ENCODE results near the gene MPZ. TPM values are rescaled to one million over a fixed set of nuclear protein-coding genes. Genes with fewer than 3 reads are reported as not detected.

The MPZ gene
- total RNA-seq, 1 donor from 2014 or later, result 16.4 TPM

DNA sequence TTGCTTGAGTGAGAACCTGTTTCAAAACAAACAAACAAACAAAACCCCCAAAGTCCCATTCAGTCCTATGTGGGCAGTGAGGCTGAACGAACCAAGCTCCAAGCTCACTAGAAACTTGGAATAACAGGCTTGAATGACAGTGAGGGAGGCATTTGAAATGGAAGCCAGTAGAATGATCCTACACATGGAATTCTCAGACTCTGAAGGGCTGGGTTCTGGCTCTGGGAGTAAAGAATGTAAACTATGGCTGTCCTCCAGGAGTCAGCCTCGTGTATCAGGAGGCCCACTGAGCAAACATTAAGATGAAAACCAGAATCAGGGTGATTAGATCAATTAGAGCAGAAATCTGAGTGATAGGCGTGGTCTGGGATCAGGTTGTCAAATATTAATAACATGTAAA is 36.4 kb downstream of the MPZ start:
- DNase-seq, result no peak
- TF ChIP-seq, protein P1, sequence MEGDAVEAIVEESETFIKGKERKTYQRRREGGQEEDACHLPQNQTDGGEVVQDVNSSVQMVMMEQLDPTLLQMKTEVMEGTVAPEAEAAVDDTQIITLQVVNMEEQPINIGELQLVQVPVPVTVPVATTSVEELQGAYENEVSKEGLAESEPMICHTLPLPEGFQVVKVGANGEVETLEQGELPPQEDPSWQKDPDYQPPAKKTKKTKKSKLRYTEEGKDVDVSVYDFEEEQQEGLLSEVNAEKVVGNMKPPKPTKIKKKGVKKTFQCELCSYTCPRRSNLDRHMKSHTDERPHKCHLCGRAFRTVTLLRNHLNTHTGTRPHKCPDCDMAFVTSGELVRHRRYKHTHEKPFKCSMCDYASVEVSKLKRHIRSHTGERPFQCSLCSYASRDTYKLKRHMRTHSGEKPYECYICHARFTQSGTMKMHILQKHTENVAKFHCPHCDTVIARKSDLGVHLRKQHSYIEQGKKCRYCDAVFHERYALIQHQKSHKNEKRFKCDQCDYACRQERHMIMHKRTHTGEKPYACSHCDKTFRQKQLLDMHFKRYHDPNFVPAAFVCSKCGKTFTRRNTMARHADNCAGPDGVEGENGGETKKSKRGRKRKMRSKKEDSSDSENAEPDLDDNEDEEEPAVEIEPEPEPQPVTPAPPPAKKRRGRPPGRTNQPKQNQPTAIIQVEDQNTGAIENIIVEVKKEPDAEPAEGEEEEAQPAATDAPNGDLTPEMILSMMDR (IDR thresholded peaks at IDR 0.05; ENCODE audit: partially characterized antibody, unreplicated experiment), result no peak
- no peaks in the 10 kb centered on the region for H3K27me3 Mint-ChIP-seq (ENCODE audit: unreplicated experiment)
- no peak overlapping the region for H3K27ac Mint-ChIP-seq (ENCODE audit: unreplicated experiment)
- H3K36me3 Mint-ChIP-seq (ENCODE audit: unreplicated experiment), result no peaks in the 10 kb centered on the region
- peaks cover 12% of the 10 kb centered on the region for H3K4me1 Mint-ChIP-seq (ENCODE audit: low read depth, unreplicated experiment)
- H3K9me3 Mint-ChIP-seq (ENCODE audit: unreplicated experiment), result no peaks in the 10 kb centered on the region
- H3K4me3 Mint-ChIP-seq (ENCODE audit: unreplicated experiment), result no peak overlapping the region

DNA sequence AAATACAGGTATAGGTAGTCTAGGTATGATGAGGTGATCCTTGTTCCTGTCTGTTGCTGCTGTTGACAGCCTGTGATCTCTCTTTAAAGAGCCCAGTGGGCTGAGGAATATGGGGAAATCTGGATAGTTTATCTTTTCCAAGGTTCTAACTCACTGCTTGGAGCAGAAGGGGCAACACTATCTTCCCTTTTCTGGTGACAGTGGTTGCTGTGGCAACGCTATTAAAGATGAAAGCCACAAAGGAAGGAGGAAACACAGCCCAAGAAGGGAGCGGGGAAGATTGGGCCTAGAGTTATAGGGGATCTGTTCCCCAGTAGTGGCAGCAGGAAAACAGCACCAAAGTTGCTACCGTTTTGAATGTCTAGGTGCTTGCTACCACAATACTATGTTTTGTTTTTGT is 42.4 kb downstream of the MPZ start:
- TF ChIP-seq, protein P1 (IDR thresholded peaks at IDR 0.05; ENCODE audit: partially characterized antibody, unreplicated experiment), result no peak
- Mint-ChIP-seq H3K36me3 (ENCODE audit: unreplicated experiment) (no peaks in the 10 kb centered on the region), H3K27me3 (ENCODE audit: unreplicated experiment) (no peaks in the 10 kb centered on the region), H3K4me3 (ENCODE audit: unreplicated experiment) (no peak overlapping the region), H3K9me3 (ENCODE audit: unreplicated experiment) (no peaks in the 10 kb centered on the region), H3K4me1 (ENCODE audit: low read depth, unreplicated experiment) (no peaks in the 10 kb centered on the region), H3K27ac (ENCODE audit: unreplicated experiment) (no peak overlapping the region)
- no peak for DNase-seq

DNA sequence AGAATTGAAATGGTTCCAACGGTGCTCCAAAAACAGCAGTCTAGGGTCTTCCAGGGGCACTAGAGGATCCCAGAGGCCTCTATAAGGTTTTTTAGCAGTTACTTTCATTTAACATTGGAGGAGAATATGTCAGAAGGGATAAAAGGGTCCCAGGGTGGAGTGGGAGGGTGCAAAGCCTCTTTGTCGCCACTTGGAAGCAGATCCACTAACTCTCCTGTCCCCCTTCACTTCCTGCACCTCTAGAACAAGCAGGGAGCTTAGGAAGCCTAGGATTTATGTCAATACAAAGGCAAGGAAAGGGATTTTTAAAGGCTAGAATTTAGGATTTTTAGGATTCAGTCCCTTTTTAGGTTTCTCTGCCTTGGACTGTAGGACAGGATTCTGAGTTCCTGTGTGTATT is 42.9 kb downstream of the MPZ start:
- peaks cover under 1% of the 10 kb centered on the region for H3K4me1 Mint-ChIP-seq (ENCODE audit: low read depth, unreplicated experiment)
- TF ChIP-seq, protein P1 (IDR thresholded peaks at IDR 0.05; ENCODE audit: partially characterized antibody, unreplicated experiment), result no peak
- H3K36me3 Mint-ChIP-seq (ENCODE audit: unreplicated experiment), result no peaks in the 10 kb centered on the region
- no peak overlapping the region for H3K27ac Mint-ChIP-seq (ENCODE audit: unreplicated experiment)
- no peaks in the 10 kb centered on the region for H3K27me3 Mint-ChIP-seq (ENCODE audit: unreplicated experiment)
- H3K4me3 Mint-ChIP-seq (ENCODE audit: unreplicated experiment), result no peak overlapping the region
- no peaks in the 10 kb centered on the region for H3K9me3 Mint-ChIP-seq (ENCODE audit: unreplicated experiment)
- no peak for DNase-seq

DNA sequence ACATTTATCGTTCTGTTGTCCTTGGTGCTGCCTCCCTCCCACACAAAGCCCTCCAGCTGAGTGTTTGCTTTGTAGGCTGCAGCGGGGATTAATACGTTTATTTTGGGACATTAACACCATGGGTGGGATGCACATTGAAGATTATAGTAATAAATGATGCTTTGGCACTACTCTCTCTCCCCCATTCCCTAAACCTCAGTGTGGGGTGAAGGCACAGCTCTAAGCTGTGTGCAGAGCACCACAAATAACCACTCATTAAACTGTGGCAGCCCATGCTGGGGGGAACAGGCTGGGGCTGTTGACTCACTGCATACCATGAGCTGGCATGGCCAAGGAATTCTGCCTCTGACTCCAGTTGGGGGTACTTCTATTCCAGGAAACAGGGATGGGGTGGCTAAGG is 43.6 kb downstream of the MPZ start:
- no peak for DNase-seq
- no peaks in the 10 kb centered on the region for H3K9me3 Mint-ChIP-seq (ENCODE audit: unreplicated experiment)
- TF ChIP-seq, protein P1 (IDR thresholded peaks at IDR 0.05; ENCODE audit: partially characterized antibody, unreplicated experiment), result no peak
- H3K27me3 Mint-ChIP-seq (ENCODE audit: unreplicated experiment), result no peaks in the 10 kb centered on the region
- H3K4me3 Mint-ChIP-seq (ENCODE audit: unreplicated experiment), result no peak overlapping the region
- no peaks in the 10 kb centered on the region for H3K36me3 Mint-ChIP-seq (ENCODE audit: unreplicated experiment)
- no peak overlapping the region for H3K27ac Mint-ChIP-seq (ENCODE audit: unreplicated experiment)
- peaks cover 7% of the 10 kb centered on the region for H3K4me1 Mint-ChIP-seq (ENCODE audit: low read depth, unreplicated experiment)

DNA sequence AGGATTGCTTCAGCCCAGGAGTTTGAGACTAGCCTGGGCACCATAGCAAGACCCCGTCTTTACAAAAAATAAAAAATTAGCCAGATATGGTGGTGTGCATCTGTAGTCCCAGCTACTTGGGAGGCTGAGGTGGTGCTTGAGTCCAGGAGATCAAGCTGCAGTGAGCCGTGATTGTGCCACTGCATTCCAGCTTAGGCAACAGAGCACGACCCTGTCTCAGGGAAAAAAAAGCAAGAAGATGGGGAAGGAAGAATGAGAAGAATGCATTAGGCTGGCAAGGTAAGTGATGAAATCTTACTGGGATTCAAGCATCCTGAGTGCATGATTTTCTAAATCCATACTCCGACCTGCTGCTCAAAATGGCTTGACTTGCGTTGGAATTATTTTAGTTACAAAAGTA is 44.5 kb downstream of the MPZ start:
- peaks cover 3% of the 10 kb centered on the region for H3K27me3 Mint-ChIP-seq (ENCODE audit: unreplicated experiment)
- no peak overlapping the region for H3K4me3 Mint-ChIP-seq (ENCODE audit: unreplicated experiment)
- H3K9me3 Mint-ChIP-seq (ENCODE audit: unreplicated experiment), result peaks cover 2% of the 10 kb centered on the region
- no peaks in the 10 kb centered on the region for H3K36me3 Mint-ChIP-seq (ENCODE audit: unreplicated experiment)
- DNase-seq, result no peak
- no peak overlapping the region for H3K27ac Mint-ChIP-seq (ENCODE audit: unreplicated experiment)
- TF ChIP-seq, protein P1 (IDR thresholded peaks at IDR 0.05; ENCODE audit: partially characterized antibody, unreplicated experiment), result no peak
- H3K4me1 Mint-ChIP-seq (ENCODE audit: low read depth, unreplicated experiment), result peaks cover 15% of the 10 kb centered on the region
